Raji (cell line): ENCODE measurements around the gene TCHHL1.

Experiments used
- POLR2A ChIP-seq: IDR thresholded peaks from 2 replicates; pipeline ENCODE4 v1.6.1; 2011; ENCODE audit warnings: low read depth, low read length, control low read depth; ENCODE audit not compliant: insufficient read depth

The TCHHL1 gene

GRCh38 chr1:152107984-152108881 lies 19.4 kb upstream of the TCHHL1 start:
- no peak for TF ChIP-seq POLR2A

GRCh38 chr1:152107031-152107983 lies 18.4 kb upstream of the TCHHL1 start:
- no peak for TF ChIP-seq POLR2A

GRCh38 chr1:152104854-152105253 lies 16.0 kb upstream of the TCHHL1 start:
- TF ChIP-seq POLR2A = no peak

- TF ChIP-seq POLR2A = no peak
Measured at GRCh38 chr1:152096931-152097330, 8.1 kb upstream of the TCHHL1 start.

GRCh38 chr1:152086760-152087159 lies 2.1 kb downstream of the TCHHL1 start:
- no peak for TF ChIP-seq POLR2A

GRCh38 chr1:152084853-152085252 lies 4.0 kb downstream of the TCHHL1 start:
- TF ChIP-seq POLR2A = no peak

GRCh38 chr1:152078831-152079441 lies 9.9 kb downstream of the TCHHL1 start:
- TF ChIP-seq POLR2A = no peak

GRCh38 chr1:152072311-152072710 lies 16.6 kb downstream of the TCHHL1 start:
- no peak for TF ChIP-seq POLR2A

GRCh38 chr1:152071123-152071522 lies 17.7 kb downstream of the TCHHL1 start:
- TF ChIP-seq POLR2A = no peak

- TF ChIP-seq POLR2A = no peak
Measured at GRCh38 chr1:152067929-152068328, 20.9 kb downstream of the TCHHL1 start.

GRCh38 chr1:152067150-152067549 lies 21.7 kb downstream of the TCHHL1 start:
- TF ChIP-seq POLR2A = no peak

GRCh38 chr1:152061952-152062351 lies 26.9 kb downstream of the TCHHL1 start:
- no peak for TF ChIP-seq POLR2A

- no peak for TF ChIP-seq POLR2A
Measured at GRCh38 chr1:152053375-152053774, 35.5 kb downstream of the TCHHL1 start.

GRCh38 chr1:152052606-152053005 lies 36.3 kb downstream of the TCHHL1 start:
- TF ChIP-seq POLR2A = no peak

GRCh38 chr1:152050886-152051675 lies 37.8 kb downstream of the TCHHL1 start:
- no peak for TF ChIP-seq POLR2A
